Endothelial cell of umbilical vein (primary cell): Measurements from ENCODE around the gene COX18. TPM values are rescaled to one million over a fixed set of nuclear protein-coding genes. Genes with fewer than 3 reads are reported as not detected.

Source experiments
- BruUV-seq: library from RNA; stranded (reverse); fragments of 400-500 nt; replicated peaks from 2 replicates; lab custom pipeline; 2021; lab: Mats Ljungman, UMichigan
- CTCF ChIA-PET: fragments of 300-600, 350-600 bp; sonication (Branson Sonifier 250); formaldehyde crosslinking; loops from one replicate; lab custom pipeline; 2021; ENCODE audit warnings: antibody characterized with exemption, inconsistent platforms; lab: Charles Lee
- POLR2A ChIA-PET: fragments of 300-600, 350-600 bp; sonication (Branson Sonifier 250); formaldehyde crosslinking; loops from one replicate; lab custom pipeline; 2021; ENCODE audit warnings: antibody characterized with exemption, inconsistent platforms; lab: Charles Lee
- DNase-seq: peaks from one replicate; pipeline ENCODE4 v3.0.0-alpha.2; 2011; ENCODE audit warnings: low read depth, low spot score
- FAIRE-seq: peaks from 2 replicates; lab custom pipeline; 2011; peaks lifted over from hg19 to GRCh38; lab: Jason Lieb, UNC
- H2AFZ ChIP-seq: 2 replicates; pipeline ENCODE4 v1.6.0; 2012; ENCODE audit warnings: low read depth, low read length, control low read depth, inconsistent platforms
- H3K27ac ChIP-seq: 2 replicates; pipeline ENCODE4 v1.5.1; 2011; ENCODE audit warnings: low read depth, mild to moderate bottlenecking, control low read depth, low read length, moderate library complexity; ENCODE audit not compliant: insufficient read depth
- H3K27me3 ChIP-seq, 2 experiments: 2 replicates each; pipeline versions ENCODE4 v1.6.0 to v1.6.1; 2011; ENCODE audit warnings: low read length in 2 of 2, mixed read lengths in 1 of 2; ENCODE audit not compliant: control insufficient read depth in 2 of 2, insufficient read depth in 2 of 2
- H3K36me3 ChIP-seq, 2 experiments: 2 replicates in 1 of 2; 3 replicates in 1 of 2; pipeline ENCODE4 v1.5.1; 2011; ENCODE audit warnings: low read length in 2 of 2, mild to moderate bottlenecking in 1 of 2, moderate library complexity in 1 of 2; ENCODE audit not compliant: control insufficient read depth in 2 of 2, insufficient read depth in 2 of 2; ENCODE audit errors: extremely low read depth in 1 of 2
- H3K4me1 ChIP-seq: 3 replicates; pipeline ENCODE4 v1.5.1; 2011; ENCODE audit warnings: mild to moderate bottlenecking, low read length; ENCODE audit not compliant: control insufficient read depth, insufficient read depth; ENCODE audit errors: extremely low read depth
- H3K4me2 ChIP-seq: 2 replicates; pipeline ENCODE4 v1.6.1; 2011; ENCODE audit warnings: low read length, control low read depth, mixed read lengths; ENCODE audit not compliant: insufficient read depth
- H3K4me3 ChIP-seq, 3 experiments: fragments of 200-600 bp in 1 of 3; sonication (generic), shearing (Covaris generic) in 1 of 3; replicated peaks in 1 of 3; 2 replicates each; pipeline ENCODE4 v1.5.1; 2011 to 2016; ENCODE audit warnings: control low read depth in 3 of 3, low read length in 3 of 3, mild to moderate bottlenecking in 2 of 3, inconsistent platforms in 1 of 3, low read depth in 1 of 3, moderate library complexity in 1 of 3; ENCODE audit not compliant: insufficient read depth in 1 of 3
- H3K79me2 ChIP-seq: 2 replicates; pipeline ENCODE4 v1.6.0; 2012; ENCODE audit warnings: low read length, inconsistent platforms; ENCODE audit not compliant: control insufficient read depth, insufficient read depth
- H3K9ac ChIP-seq: replicated peaks from 2 replicates; pipeline ENCODE3; 2011; ENCODE audit warnings: low read length, control low read depth; ENCODE audit not compliant: insufficient read depth; ENCODE audit errors: extremely low read depth
- H3K9me1 ChIP-seq: replicated peaks from 3 replicates; pipeline ENCODE4 v1.6.0; 2011; ENCODE audit warnings: mild to moderate bottlenecking, low read length; ENCODE audit not compliant: control insufficient read depth, insufficient read depth; ENCODE audit errors: extremely low read depth
- H3K9me3 ChIP-seq: replicated peaks from 2 replicates; pipeline ENCODE4 v1.5.1; 2012; ENCODE audit warnings: low read length, inconsistent platforms; ENCODE audit not compliant: control insufficient read depth, insufficient read depth
- H4K20me1 ChIP-seq: replicated peaks from 2 replicates; pipeline ENCODE3; 2011; ENCODE audit warnings: mild to moderate bottlenecking, low read length; ENCODE audit not compliant: control insufficient read depth, insufficient read depth; ENCODE audit errors: extremely low read depth
- EZH2 ChIP-seq: IDR thresholded peaks from 2 replicates; pipeline ENCODE4 v1.6.1; 2012; ENCODE audit warnings: borderline replicate concordance, low read depth, mild to moderate bottlenecking, moderate library complexity, low read length, inconsistent platforms; ENCODE audit not compliant: severe bottlenecking
- FOS ChIP-seq: IDR thresholded peaks from 2 replicates; pipeline ENCODE4 v1.6.1; 2011; ENCODE audit warnings: mild to moderate bottlenecking, low read length, moderate library complexity, borderline replicate concordance; ENCODE audit not compliant: insufficient read depth
- GATA2 ChIP-seq: IDR thresholded peaks from 2 replicates; pipeline ENCODE4 v1.7.0; 2011; ENCODE audit warnings: low read depth, mild to moderate bottlenecking, moderate library complexity, mixed read lengths, low read length; ENCODE audit not compliant: insufficient read length, insufficient read depth
- JUN ChIP-seq: IDR thresholded peaks from 2 replicates; pipeline ENCODE4 v1.6.1; 2011; ENCODE audit warnings: borderline replicate concordance, low read depth; ENCODE audit not compliant: insufficient read length, insufficient read depth
- MYC ChIP-seq: IDR thresholded peaks from one replicate; pipeline ENCODE4 v1.6.1; 2011; ENCODE audit warnings: mild to moderate bottlenecking, low read depth, low read length
- POLR2A ChIP-seq: IDR thresholded peaks from 2 replicates; pipeline ENCODE4 v1.6.1; 2012; ENCODE audit warnings: low read depth, mild to moderate bottlenecking, control low read depth, low read length
- POLR2AphosphoS5 ChIP-seq: IDR thresholded peaks from 2 replicates; pipeline ENCODE4 v1.6.1; 2012; ENCODE audit warnings: low read depth, mild to moderate bottlenecking, control low read depth, low read length, moderate library complexity; ENCODE audit not compliant: insufficient read depth
- dilution Hi-C: fragments of 300-500 bp; cut with MboI; formaldehyde crosslinking; loops from one replicate; pipeline ENCODE4 v1.15.0; 2019; ENCODE audit warnings: low sequenced_read_pairs; ENCODE audit not compliant: extremely low pct_ligation_motif_present
- intact Hi-C: fragments of 100-400 bp; cut with micrococcal nuclease; formaldehyde crosslinking; loops from one replicate; pipeline ENCODE4 v1.10.0; 2022
- polyA plus RNA-seq, 4 experiments: library from polyadenylated mRNA; depleted of rRNA in 3 of 4; stranded (reverse) in 3 of 4; unstranded in 1 of 4; fragments of >200 nt; gene quantifications; 2 replicates each; pipeline versions ENCODE4 v1.2.1 to v1.2.3, GENCODE V29; 2011 to 2012; ENCODE audit warnings: missing spikeins in 1 of 4
- total RNA-seq: library from RNA; stranded (reverse); gene quantifications from 2 replicates; pipeline ENCODE4 v1.2.3, GENCODE V29; 2021
- TF ChIP-seq, protein P1 (sequence below), 2 donors: IDR thresholded peaks; 1 replicate in 1 of 2; 2 replicates in 1 of 2; pipeline ENCODE4 v1.5.1; 2011; ENCODE audit warnings: low read length in 2 of 2, mild to moderate bottlenecking in 2 of 2, moderate library complexity in 2 of 2, control low read depth in 1 of 2, inconsistent platforms in 1 of 2, low read depth in 1 of 2; ENCODE audit not compliant: insufficient read depth in 1 of 2; ENCODE audit errors: extremely low read depth in 1 of 2
- TF ChIP-seq, protein P2 (sequence below): IDR thresholded peaks from 2 replicates; pipeline ENCODE4 v1.6.1; 2011; ENCODE audit not compliant: insufficient read depth, insufficient read length

Gene COX18
- total and polyA plus RNA-seq, 2 donors (not counting 3 experiments of a cell fraction or from before 2014, with no cell fraction given): 11.7 to 13.0 TPM

DNA sequence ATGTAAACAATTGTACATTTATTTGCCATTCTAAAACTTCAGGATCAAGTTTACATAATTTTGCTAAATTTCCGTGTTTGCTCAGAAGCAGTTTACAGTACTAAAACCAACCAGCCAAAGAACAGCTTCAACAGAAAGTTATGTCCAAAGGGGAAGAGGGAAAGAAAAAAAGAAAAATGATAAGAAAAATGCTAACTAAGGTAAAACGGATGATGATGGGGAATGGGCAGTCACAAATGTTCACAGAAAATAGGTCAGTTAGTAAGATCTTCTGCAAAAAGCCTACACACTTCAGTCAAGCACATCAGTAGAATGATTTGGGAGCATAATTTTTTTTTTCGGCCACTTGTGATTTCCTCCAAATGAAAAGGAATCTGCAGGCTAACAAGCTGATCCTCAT, 6.3 kb upstream of the COX18 start:
- POLR2A ChIA-PET: no interaction called here
- DNase-seq (no peak), FAIRE-seq (peak; percentile 15)
- dilution Hi-C loops: no loop called here
- Histone ChIP-seq H3K4me3 (no peak overlapping the region), H3K9me1 (no peaks in the 10 kb centered on the region), H3K4me2 (no peak overlapping the region), H3K27ac (no peak overlapping the region), H2AFZ (no peak overlapping the region), H3K9me3 (no peaks in the 10 kb centered on the region), H3K9ac (no peak overlapping the region), H4K20me1 (no peaks in the 10 kb centered on the region), H3K27me3 (no peaks in the 10 kb centered on the region), H3K79me2 (peaks cover 2% of the 10 kb centered on the region), H3K4me1 (no peaks in the 10 kb centered on the region), H3K36me3 (peaks cover 7 to 23% of the 10 kb centered on the region in 2 experiments)
- intact Hi-C loops: loop anchor here (2.0 kb wide), 1 partner anchor 13 kb away; no protein-coding TSS in a partner anchor
- TF ChIP-seq MYC (no peak), FOS (no peak), POLR2A (no peak), POLR2AphosphoS5 (no peak), JUN (no peak), GATA2 (no peak), EZH2 (no peak)
- TF ChIP-seq, protein P1, sequence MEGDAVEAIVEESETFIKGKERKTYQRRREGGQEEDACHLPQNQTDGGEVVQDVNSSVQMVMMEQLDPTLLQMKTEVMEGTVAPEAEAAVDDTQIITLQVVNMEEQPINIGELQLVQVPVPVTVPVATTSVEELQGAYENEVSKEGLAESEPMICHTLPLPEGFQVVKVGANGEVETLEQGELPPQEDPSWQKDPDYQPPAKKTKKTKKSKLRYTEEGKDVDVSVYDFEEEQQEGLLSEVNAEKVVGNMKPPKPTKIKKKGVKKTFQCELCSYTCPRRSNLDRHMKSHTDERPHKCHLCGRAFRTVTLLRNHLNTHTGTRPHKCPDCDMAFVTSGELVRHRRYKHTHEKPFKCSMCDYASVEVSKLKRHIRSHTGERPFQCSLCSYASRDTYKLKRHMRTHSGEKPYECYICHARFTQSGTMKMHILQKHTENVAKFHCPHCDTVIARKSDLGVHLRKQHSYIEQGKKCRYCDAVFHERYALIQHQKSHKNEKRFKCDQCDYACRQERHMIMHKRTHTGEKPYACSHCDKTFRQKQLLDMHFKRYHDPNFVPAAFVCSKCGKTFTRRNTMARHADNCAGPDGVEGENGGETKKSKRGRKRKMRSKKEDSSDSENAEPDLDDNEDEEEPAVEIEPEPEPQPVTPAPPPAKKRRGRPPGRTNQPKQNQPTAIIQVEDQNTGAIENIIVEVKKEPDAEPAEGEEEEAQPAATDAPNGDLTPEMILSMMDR (IDR thresholded peaks at IDR 0.05; ENCODE audit: extremely low read depth in 1 of 2, insufficient read depth in 1 of 2, low read depth in 1 of 2, low read length in 2 of 2): no peak
- TF ChIP-seq, protein P2, sequence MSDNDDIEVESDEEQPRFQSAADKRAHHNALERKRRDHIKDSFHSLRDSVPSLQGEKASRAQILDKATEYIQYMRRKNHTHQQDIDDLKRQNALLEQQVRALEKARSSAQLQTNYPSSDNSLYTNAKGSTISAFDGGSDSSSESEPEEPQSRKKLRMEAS: no peak
- CTCF ChIA-PET: no interaction called here
- BruUV-seq: TSS peak; percentile 71
